Activated naive CD4-positive, alpha-beta T cell treated with anti-CD3 and anti-CD28 coated beads, Interleukin-2, amount 50 U/mL, for 16 hours (primary cell): ENCODE results near the gene ARIH1.
"Not testable (repeated sequence)": the region's sequence is repeated elsewhere in the genome, so short reads cannot be mapped to it uniquely, and the experiment has no call there.

Experiments
- DNase-seq: peaks from one replicate; pipeline ENCODE4 v3.0.0-alpha.2; 2020

Gene ARIH1

GRCh38 chr15:72614810-72615532, 140.8 kb downstream of the ARIH1 start:
- DNase-seq, result no peak

- not testable (repeated sequence) for DNase-seq
Measured at GRCh38 chr15:72615533-72616233, 141.6 kb downstream of the ARIH1 start.

- DNase-seq, result no peak
Measured at GRCh38 chr15:72616491-72617210, 142.5 kb downstream of the ARIH1 start.

- DNase-seq, result not testable (repeated sequence)
Measured at GRCh38 chr15:72623854-72624253, 149.7 kb downstream of the ARIH1 start.

- not testable (repeated sequence) for DNase-seq
Measured at GRCh38 chr15:72626153-72626552, 152.0 kb downstream of the ARIH1 start.

GRCh38 chr15:72628249-72629067, 154.3 kb downstream of the ARIH1 start:
- not testable (repeated sequence) for DNase-seq

- DNase-seq, result not testable (repeated sequence)
Measured at GRCh38 chr15:72629068-72629570, 155.0 kb downstream of the ARIH1 start.

- DNase-seq, result peak; percentile 67
Measured at GRCh38 chr15:72636519-72637282, 162.6 kb downstream of the ARIH1 start.

GRCh38 chr15:72639759-72640483, 165.8 kb downstream of the ARIH1 start:
- not testable (repeated sequence) for DNase-seq

GRCh38 chr15:72642271-72642670, 168.1 kb downstream of the ARIH1 start:
- not testable (repeated sequence) for DNase-seq

- not testable (repeated sequence) for DNase-seq
Measured at GRCh38 chr15:72648631-72649253, 174.6 kb downstream of the ARIH1 start.
